ENCODE measurements around the gene DPH2.

Gene DPH2

DNA sequence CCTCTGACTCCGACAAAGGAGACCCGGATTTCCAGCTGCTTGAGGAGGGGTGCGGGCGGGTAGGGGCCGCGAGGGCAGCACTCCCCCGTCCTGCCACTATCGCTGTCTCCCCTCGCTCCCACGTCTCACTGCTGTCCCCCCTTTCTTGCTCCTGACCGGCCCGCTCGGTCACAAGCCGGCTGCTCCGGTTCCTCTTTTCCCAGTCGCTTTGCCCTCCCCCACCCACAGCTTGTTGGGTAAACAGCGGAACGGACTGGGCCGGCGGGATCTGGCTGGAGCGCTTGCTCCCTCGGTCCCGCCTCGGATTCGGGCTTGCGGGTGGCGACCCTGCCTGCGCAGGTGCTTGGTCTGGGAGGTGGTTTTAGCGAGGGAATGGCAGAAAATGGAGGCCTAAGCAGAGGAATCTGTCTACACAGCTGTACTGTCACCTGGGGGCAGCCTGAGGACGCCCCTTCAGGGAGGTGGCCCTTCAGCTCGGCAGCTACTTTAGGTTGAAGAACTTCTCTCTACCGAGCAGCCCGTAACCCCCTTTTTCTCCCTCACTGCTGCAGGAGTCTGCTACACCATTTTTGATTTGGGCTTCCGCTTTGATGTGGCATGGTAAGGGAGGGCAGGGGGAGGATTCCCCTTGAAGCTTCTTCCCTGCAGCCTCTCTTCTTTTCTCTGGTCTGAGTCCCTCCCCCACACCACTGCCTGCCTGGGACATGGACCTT, 5.6 kb downstream of the DPH2 start:
- peak overlapping the region; percentile 94 to 100 (median 99) for H3K9ac ChIP-seq
- no peaks in the 10 kb centered on the region for H3K9me3 ChIP-seq (replicated peaks in 1 of 11)
- TF ChIP-seq Cebpa-rat (IDR thresholded peaks at IDR 0.05) = no peak
- peak overlapping the region; percentile 89 to 100 (median 98) for H3K4me2 ChIP-seq
- no peaks in the 10 kb centered on the region for H3K27me3 ChIP-seq
- H3K4me3 ChIP-seq = peak overlapping the region; percentile 91 to 100 (median 96)
- peak overlapping the region; percentile 90 to 100 (median 99) for H3K27ac ChIP-seq
- peaks cover 55 to 65% (median 61%) of the 10 kb centered on the region in 10 experiments for H3K4me1 ChIP-seq
- peaks cover 36 to 59% (median 50%) of the 10 kb centered on the region in 11 experiments for H3K36me3 ChIP-seq
- peaks cover 34 to 66% (median 37%) of the 10 kb centered on the region in 11 experiments for H4K20me1 ChIP-seq

- Histone ChIP-seq H3K4me2 (peak overlapping the region; percentile 89 to 100 (median 98)), H4K20me1 (peaks cover 34 to 66% (median 37%) of the 10 kb centered on the region in 11 experiments), H3K9me3 (replicated peaks in 1 of 11) (no peaks in the 10 kb centered on the region), H3K27ac (peak overlapping the region in 10 of 11 experiments; percentile 90 to 100 (median 98); a peak in 17 of 22 replicates), H3K9ac (peak overlapping the region; percentile 94 to 100 (median 99)), H3K27me3 (no peaks in the 10 kb centered on the region), H3K36me3 (peaks cover 36 to 55% (median 48%) of the 10 kb centered on the region in 11 experiments), H3K4me1 (peaks cover 55 to 65% (median 61%) of the 10 kb centered on the region in 10 experiments), H3K4me3 (peak overlapping the region; percentile 91 to 100 (median 96))
- TF ChIP-seq Cebpa-rat (IDR thresholded peaks at IDR 0.05) = no peak
These were observed 6.2 kb downstream of the DPH2 start for GRCh38 chr1:43976045-43976444.

DNA sequence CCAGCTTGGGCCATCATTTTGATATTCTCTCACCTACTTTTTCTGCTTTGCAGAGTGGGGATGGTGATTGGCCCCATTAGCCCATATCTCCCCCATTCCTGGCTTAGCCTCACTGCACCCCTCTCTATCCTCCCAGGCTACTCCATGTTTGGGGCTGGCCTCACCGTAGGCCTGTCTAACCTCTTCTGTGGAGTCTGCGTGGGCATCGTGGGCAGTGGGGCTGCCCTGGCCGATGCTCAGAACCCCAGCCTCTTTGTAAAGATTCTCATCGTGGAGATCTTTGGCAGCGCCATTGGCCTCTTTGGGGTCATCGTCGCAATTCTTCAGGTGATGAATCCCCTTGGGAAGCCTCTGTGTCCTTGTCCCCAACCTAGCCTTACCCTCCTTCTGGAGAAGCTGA, 7.1 kb downstream of the DPH2 start:
- peak overlapping the region; percentile 89 to 100 (median 98) for H3K4me2 ChIP-seq
- peak overlapping the region; percentile 84 to 100 (median 98); a peak in 19 of 22 replicates for H3K9ac ChIP-seq
- peaks cover 34 to 66% (median 43%) of the 10 kb centered on the region in 11 experiments for H4K20me1 ChIP-seq
- no peak for TF ChIP-seq Cebpa-rat (IDR thresholded peaks at IDR 0.05)
- H3K4me3 ChIP-seq = peak overlapping the region in 9 of 10 experiments; percentile 91 to 100 (median 97); a peak in 18 of 20 replicates
- H3K36me3 ChIP-seq = peaks cover 36 to 55% (median 47%) of the 10 kb centered on the region in 11 experiments
- H3K27ac ChIP-seq = no peak overlapping the region
- no peaks in the 10 kb centered on the region for H3K27me3 ChIP-seq
- peaks cover 55 to 66% (median 64%) of the 10 kb centered on the region in 10 experiments for H3K4me1 ChIP-seq
- H3K9me3 ChIP-seq (replicated peaks in 1 of 11) = no peaks in the 10 kb centered on the region

DNA sequence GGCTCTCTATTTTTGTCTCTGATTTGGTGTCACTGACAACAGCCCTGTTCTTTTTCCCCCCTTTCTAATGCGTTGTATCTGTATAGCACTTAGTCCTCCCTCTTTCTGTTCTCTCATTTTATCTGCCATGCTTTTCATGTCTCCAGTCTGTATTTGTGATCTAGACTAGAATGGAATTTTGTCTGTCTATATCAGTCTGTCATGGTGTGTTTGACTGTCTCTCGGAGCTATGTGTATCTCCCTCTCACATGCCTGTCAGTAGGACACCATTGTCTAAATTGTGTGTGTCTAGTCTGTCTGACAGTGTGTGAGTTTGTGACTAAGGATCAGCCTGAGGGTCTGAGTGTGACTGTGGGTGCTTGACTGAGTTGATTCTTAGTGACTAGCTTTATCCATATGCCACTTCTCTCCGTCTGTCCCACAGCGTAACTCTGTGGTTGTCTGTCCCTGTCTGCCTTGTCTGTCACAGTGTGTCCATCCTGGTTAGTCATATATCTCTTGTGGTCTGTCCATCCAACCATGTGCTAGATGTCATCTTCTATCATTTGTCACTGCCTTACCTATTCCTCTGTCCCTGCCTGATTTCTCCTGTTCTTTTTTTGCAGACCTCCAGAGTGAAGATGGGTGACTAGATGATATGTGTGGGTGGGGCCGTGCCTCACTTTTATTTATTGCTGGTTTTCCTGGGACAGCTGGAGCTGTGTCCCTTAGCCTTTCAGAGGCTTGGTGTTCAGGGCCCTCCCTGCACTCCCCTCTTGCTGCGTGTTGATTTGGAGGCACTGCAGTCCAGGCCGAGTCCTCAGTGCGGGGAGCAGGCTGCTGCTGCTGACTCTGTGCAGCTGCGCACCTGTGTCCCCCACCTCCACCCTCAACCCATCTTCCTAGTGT, 7.8 kb downstream of the DPH2 start:
- no peak; a peak in 1 of 22 replicates for TF ChIP-seq Cebpa-rat (IDR thresholded peaks at IDR 0.05)
- no peaks in the 10 kb centered on the region for H3K27me3 ChIP-seq
- H3K4me1 ChIP-seq = peaks cover 55 to 73% (median 71%) of the 10 kb centered on the region in 10 experiments
- H3K27ac ChIP-seq = no peak overlapping the region
- H3K9ac ChIP-seq = peak overlapping the region; percentile 84 to 100 (median 99); a peak in 21 of 22 replicates
- peaks cover 29 to 54% (median 45%) of the 10 kb centered on the region in 11 experiments for H3K36me3 ChIP-seq
- H3K4me3 ChIP-seq = peak overlapping the region; percentile 81 to 100 (median 96); a peak in 18 of 20 replicates
- peaks cover 34 to 66% (median 49%) of the 10 kb centered on the region in 11 experiments for H4K20me1 ChIP-seq
- peak overlapping the region; percentile 89 to 100 (median 98) for H3K4me2 ChIP-seq
- no peaks in the 10 kb centered on the region for H3K9me3 ChIP-seq (replicated peaks in 1 of 11)

GRCh38 chr1:43978264-43978550, 8.4 kb downstream of the DPH2 start:
- peak overlapping the region; percentile 75 to 100 (median 96) for H3K4me3 ChIP-seq
- no peaks in the 10 kb centered on the region for H3K27me3 ChIP-seq
- H3K27ac ChIP-seq = peak overlapping the region in 8 of 11 experiments; percentile 84 to 94 (median 89); a peak in 14 of 22 replicates
- H3K9ac ChIP-seq = peak overlapping the region; percentile 84 to 100 (median 99); a peak in 20 of 22 replicates
- 0 out of 22 replicates have a peak, but pooled peaks of 1 of the 11 experiments have one; percentile 43 for TF ChIP-seq Cebpa-rat (IDR thresholded peaks at IDR 0.05)
- H4K20me1 ChIP-seq = peaks cover 36 to 71% (median 55%) of the 10 kb centered on the region in 11 experiments
- H3K9me3 ChIP-seq (replicated peaks in 1 of 11) = no peaks in the 10 kb centered on the region
- H3K4me2 ChIP-seq = peak overlapping the region; percentile 89 to 100 (median 98)
- H3K36me3 ChIP-seq = peaks cover 27 to 54% (median 44%) of the 10 kb centered on the region in 11 experiments
- H3K4me1 ChIP-seq = peaks cover 55 to 78% (median 75%) of the 10 kb centered on the region in 10 experiments

DNA sequence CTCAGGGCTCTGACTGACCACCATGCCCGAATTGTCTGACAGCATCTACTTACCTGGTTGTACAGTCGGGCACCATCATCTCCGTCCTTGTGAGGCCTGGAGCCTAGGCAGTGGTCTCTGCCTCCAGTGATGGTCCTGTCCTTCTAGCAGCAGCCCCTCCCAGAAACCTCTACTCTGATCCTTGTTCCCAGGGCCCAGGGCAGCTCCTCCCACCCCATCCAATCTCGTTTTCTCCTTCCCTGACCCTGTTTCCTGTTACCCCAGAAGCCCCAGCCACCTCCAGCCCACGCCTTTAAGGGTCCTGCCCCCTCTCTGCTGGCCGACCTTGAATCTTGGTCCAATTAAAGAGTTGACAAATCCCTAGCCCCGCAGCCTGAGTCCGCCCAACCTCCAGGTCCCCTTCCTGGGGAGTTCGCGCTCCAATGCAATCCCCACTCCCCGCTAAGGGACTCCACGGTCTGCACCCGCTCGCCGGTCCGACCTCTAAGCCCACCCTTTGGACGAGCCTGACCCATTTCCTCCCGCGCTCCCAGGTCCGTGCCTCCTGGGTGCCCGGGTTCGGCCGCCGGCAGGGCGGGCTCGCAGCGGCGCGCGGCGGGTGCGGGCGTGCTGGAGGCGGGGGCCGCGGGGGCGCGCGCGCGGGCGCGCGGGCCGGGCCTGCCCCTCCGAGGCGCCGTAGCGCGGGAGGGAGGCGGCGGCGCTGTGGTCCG, 8.9 kb downstream of the DPH2 start, which contains the start of gene B4GALT2:
TSS of gene B4GALT2 (plus strand) at position 660 of the 710 bp plus-strand sequence. CDS start 1,951 bp downstream, outside the sequence.
- Histone ChIP-seq H3K4me3 (peak within 1 kb of the TSS; percentile 75 to 100 (median 96)), H4K20me1 (peaks cover 36 to 76% (median 60%) of the 10 kb centered on the region in 11 experiments), H3K36me3 (peaks cover 27 to 55% (median 44%) of the 10 kb centered on the region in 11 experiments), H3K27me3 (no peaks in the 10 kb centered on the region), H3K4me1 (peaks cover 53 to 79% (median 74%) of the 10 kb centered on the region in 10 experiments), H3K9me3 (replicated peaks in 1 of 11) (no peaks in the 10 kb centered on the region), H3K27ac (peak within 1 kb of the TSS; percentile 30 to 94 (median 87); a peak in 20 of 22 replicates), H3K9ac (peak within 1 kb of the TSS; percentile 84 to 100 (median 99)), H3K4me2 (peak within 1 kb of the TSS; percentile 89 to 100 (median 98))
- TF ChIP-seq Cebpa-rat (IDR thresholded peaks at IDR 0.05) = no peak

GRCh38 chr1:43979261-43979527, 9.4 kb downstream of the DPH2 start:
- TF ChIP-seq Cebpa-rat (IDR thresholded peaks at IDR 0.05) = no peak
- peaks cover 28 to 59% (median 49%) of the 10 kb centered on the region in 11 experiments for H3K36me3 ChIP-seq
- no peaks in the 10 kb centered on the region for H3K27me3 ChIP-seq
- peaks cover 36 to 81% (median 65%) of the 10 kb centered on the region in 11 experiments for H4K20me1 ChIP-seq
- H3K4me3 ChIP-seq = peak overlapping the region; percentile 75 to 100 (median 96)
- H3K4me1 ChIP-seq = peaks cover 49 to 78% (median 69%) of the 10 kb centered on the region in 10 experiments
- H3K27ac ChIP-seq = peak overlapping the region; percentile 30 to 94 (median 87); a peak in 20 of 22 replicates
- peak overlapping the region; percentile 84 to 100 (median 99) for H3K9ac ChIP-seq
- no peaks in the 10 kb centered on the region for H3K9me3 ChIP-seq (replicated peaks in 1 of 11)
- peak overlapping the region; percentile 89 to 100 (median 98) for H3K4me2 ChIP-seq

Data from BLaER1 treated with 17β-estradiol and CSF1 and Interleukin-3, amounts not matched to agents 10 nM and 100 nM (cell line).